NCI-H1092 treated with DMSO at 0.1 percent for 48 hours (cell line): Measurements from ENCODE around the gene PTPRM.
"Not testable (repeated sequence)": the region's sequence is repeated elsewhere in the genome, so short reads cannot be mapped to it uniquely, and the experiment has no call there.

Experiments used
- DNase-seq: peaks from one replicate; lab custom pipeline; 2025; lab: John Stamatoyannopoulos, UW

Gene PTPRM

DNA sequence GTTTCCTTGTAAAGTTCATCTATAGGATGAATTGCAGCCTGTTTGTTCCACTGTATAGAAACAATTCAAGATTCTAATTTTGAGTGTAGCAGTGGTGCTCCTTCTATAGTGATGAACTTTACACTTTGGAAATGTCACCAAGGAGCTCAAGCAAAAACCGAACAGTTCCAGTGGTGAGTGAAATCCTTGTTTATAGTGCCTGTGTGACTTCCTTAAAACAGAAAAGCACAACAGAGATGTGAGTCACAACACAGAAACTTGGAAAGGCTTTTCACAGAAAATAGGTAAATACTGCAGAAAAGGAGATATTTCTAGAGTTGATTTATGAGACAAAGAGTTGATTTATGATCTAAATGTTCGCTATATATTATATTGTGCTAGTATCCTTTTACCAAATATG is 482.0 kb downstream of the PTPRM start:
- DNase-seq: no peak

DNA sequence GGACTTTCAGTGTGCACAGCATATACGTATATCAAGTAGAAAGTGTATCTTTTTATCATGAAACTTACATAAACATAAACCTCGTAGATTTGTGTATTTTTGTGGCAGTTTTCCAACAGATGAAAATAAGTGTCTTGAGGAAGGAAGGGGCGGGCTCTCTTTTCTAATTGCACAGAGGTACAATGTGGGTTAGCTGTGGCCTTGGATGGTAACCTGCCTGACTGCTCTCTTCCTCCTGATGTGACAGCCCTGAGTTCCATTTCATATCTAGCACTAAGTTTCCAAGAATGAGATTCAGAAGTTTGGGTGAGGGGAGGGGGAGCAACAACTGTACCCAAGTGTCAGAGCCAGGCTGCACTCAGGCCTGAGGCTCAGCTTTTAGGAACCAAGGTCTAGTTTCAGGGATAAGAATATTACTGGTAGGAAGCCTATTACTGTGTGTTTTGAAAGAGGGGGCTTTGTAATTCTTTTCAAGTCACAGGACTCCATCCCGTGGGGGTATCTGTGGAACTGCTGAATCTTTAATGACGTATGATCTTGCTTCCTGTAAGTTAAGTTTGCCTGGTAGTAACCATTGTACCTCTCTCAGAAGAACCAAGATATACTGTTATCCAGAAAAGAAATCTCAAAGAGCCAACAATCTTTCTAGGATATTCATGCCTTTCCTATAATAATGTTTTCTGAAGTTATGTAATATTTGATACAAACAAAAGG is 483.7 kb downstream of the PTPRM start:
- no peak for DNase-seq

DNA sequence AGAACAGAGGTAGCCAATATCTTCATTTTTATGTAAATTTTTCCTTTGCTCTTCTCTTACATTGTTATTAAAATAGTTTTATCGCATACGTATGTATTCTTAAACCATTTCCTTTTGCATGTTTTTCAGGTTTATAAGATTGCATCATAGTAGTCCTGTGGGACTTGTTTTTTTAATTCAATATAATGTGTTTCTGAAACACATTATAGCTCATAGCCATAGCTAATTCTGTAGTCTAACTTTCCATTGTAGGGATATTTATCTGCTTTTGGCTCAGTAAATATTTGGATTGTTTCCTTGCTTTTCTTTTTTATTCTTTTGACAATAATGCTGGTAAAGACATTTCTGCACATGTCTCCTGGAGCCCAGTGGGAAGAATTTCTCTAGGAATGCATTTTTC is 484.3 kb downstream of the PTPRM start:
- no peak for DNase-seq

DNA sequence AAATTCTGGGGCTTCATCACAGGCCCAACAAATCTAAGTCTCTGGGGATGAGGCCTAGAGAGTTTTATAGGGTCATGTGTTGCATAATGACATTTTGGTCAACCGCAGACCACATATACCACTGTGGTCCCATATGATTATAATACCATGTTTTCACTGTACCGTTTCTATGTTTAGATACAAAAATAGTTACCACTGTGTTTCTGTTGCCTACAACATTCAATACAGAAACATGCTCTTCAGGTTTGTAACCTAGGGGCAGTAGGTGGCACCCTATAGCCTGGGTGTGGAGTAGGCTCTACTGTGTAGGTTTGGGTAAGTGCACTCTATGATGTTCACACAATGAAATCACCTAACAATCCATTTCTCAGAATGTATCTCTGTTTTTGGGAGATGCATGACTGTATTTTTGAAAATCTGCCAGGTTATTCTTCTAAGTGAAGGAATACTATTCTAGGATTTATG is 485.2 kb downstream of the PTPRM start:
- no peak for DNase-seq

DNA sequence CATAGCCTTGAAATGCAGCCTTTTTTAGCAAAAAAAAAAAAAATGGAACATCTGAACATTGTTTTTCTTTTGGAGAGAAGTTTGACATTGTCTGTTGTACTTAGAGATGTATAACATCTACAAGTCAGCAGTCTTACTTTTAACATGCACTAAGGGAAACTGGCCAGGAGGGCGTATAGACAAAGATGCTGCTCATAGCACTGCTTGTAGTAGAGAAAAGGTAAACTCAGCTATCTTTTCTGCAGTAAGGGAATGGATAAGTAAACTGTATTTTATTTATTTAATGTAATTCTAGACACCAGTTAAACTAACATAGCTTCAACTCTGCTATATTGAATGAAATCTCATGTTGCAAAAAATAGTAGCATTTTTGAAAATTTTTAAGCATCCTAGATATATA is 489.6 kb downstream of the PTPRM start:
- DNase-seq: no peak

DNA sequence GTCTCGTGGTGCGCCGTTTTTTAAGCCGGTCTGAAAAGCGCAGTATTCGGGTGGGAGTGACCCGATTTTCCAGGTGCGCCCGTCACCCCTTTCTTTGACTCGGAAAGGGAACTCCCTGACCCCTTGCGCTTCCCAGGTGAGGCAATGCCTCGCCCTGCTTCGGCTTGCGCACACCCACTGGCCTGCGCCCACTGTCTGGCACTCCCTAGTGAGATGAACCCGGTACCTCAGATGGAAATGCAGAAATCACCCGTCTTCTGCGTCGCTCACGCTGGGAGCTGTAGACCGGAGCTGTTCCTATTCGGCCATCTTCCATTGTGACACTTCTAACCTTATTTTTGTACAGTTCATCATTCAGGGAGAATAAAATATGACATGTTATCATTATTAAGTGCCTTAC is 496.0 kb downstream of the PTPRM start:
- DNase-seq: not testable (repeated sequence)

DNA sequence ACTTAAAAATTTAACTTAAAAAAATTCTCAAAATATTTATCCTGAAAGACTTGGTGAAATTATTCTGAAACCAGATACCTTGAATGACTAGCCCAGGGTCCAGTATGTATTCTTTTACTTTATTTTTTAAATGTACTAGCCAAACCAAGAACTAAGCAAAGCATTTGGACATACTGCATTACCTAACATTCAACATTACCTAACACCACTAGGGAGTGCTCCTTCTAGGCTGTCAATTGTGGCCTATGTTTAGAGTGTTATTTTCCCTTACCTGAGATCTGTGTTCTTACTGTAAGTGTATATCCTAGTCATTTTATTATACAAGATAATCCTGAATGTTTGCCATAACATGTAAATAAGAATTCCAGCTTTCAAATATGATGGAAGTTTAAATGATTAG is 496.6 kb downstream of the PTPRM start:
- DNase-seq: no peak

DNA sequence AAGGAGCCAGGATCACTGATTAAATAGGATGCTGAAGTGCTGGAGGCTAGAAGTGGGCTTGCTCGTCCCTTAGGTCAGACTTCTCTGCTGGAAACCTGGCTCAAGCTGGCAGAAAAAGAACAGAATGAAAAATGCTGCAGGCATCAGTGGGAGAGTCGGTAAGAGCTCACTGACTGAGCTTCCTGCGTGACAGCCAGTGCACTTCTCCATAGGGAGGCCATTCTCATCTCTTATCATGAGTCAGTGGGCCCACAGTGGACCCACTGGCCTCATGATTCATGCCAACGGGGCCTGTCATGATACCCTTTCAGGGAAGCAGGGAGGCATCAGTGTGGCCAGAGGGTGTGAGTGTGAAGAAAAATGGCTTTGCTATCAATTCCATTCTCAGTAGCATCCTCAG is 498.2 kb downstream of the PTPRM start:
- no peak for DNase-seq

DNA sequence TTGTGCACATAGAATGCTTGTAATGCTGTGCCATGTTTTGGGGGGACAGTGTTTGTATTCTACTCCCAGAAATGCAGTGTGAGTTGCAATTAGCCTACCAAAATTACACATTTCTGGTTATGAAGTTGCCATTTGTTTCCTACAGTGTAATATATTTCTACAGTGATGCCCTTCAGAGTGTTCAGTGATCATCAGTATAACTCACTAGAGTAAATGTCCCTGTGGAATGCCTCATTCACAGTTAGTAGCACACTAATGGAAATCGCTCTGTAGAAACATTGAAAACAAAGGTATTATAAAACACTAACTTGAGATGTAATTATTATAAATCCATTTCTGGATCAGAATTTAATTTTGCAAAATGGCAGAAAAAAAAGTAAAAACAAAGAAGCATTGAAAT is 498.7 kb downstream of the PTPRM start:
- no peak for DNase-seq

DNA sequence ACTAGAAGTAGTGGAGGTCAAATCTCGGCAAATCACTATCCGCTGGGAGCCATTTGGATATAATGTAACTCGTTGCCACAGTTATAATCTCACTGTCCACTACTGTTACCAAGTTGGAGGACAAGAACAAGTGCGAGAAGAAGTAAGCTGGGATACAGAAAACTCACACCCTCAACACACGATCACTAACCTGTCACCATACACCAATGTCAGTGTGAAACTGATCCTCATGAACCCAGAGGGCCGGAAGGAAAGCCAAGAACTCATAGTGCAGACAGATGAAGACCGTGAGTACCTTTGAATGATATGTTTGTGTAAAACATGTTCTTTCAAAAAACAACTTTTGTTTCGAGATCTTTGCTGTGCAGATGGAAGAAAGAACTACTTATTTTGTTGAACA is 502.6 kb downstream of the PTPRM start:
- DNase-seq: no peak

DNA sequence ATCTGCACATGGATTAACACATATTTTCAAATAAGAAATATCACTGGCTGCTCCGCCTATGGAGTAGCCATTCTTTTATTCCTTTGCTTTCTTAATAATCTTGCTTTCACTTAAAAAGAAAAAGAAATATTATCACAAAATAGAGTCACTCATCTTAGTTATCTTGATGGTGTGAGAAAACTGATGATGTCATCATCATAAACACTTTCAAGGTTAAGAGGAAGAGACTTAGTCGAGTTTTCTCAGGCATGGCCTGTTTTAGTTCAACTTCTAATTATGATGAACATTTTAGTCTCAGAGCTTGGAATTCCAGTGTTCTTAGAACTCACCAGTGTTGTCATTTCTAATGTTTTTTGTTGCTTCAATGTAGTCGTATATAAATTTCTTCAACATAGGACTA is 506.1 kb downstream of the PTPRM start:
- DNase-seq: no peak

DNA sequence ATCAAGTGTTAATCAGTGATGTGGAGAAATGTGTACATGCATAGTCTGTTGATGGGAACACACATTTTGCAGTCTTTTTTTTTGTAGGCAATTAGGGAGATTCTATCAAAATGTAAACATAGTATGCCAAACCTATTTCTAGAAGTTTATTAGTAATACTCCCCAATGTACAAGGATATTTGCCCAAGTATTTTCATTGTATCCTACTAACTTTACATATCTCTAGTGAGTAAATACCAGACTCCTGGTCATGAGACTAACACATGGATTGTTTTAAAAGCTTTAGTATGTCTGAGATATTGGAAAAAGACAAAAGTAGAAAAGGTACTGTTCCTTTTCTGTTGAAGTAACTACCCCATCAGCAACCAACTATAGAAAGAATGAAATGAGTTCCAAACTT is 513.0 kb downstream of the PTPRM start:
- no peak for DNase-seq

DNA sequence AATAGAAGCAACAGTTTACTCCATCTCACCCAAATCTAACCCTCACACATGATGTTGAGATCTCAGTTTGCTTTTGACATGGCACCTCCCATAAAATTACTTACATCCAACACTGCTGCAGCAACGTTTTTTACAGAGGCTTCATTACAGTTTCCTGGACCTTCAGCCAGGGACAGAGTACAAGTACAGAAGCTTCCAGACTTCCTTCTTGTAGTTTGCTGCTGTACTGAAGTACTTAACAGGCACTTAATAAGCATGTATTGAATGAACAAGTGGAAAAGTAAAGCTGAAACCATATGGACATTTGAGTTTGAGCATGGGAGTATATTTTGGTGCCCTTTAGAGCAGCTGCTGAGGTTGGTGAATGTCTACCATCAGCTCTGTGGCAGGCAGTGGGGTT is 514.2 kb downstream of the PTPRM start:
- DNase-seq: no peak

DNA sequence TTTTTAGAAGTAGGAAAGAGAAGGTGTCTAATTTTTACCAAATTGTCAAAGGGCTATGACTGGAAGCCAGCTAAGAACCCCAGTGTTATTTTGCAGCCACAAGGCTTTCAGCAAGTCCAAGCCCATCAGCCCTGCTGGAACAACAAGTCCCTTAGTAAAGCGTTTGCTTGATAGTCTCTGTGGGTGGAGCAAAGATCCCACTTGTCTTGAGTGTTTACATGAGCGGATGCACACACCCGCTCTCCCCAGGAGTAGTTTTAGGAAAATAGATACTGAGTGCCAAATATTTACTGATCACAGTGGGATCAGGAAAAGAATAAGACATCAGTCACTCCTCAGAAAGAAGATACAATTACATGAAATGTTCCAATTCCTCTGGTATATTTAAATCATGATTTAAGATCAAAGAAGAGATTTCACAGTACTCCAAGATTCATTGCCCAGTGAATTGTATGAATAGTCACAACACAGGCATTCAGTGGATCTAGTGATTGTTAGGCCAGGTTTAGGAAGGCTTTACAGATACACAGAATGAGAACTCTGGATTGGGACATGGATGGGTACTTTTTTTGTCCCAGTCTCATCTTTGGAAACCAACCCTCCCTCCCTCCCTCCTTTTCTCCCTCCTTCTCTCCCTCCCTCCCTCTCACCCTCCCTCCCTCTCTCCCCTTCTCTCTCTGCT is 514.9 kb downstream of the PTPRM start:
- DNase-seq: peak; percentile 17

DNA sequence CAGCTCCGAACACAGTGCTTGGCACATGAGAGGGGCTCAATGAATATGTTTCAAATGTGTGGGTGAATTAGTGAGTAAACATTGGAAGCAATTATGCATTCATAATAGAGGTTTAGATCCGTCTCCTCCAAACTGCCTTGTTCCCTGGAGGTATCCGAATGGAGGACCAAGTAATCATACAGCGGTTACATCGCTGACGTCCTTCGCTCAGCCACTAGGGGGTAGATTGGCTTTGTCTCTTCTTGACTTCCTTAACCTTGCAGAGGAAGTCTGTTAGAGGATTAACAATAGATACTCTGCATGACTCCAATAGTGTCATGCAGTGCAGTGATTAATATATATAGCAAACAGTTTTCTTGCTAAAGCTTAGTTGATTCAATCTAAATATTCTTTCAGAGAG is 517.0 kb downstream of the PTPRM start:
- DNase-seq: peak; percentile 9

DNA sequence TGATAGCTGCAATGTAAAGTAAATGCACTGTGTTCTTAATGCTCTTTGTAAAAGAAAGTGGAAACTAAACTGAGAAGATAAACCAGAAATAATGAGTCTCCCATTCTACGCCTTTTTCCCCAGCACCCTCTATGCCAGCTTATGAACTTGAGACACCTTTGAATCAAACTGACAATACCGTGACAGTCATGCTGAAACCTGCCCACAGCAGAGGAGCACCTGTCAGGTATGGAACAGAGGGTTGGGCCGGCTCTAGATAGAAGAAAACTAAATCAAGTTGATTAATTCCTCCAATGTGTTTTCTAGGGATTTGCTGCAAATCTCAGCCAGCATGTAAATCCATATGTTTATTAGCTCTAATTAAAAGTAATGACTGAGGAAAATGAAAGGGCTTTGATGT is 521.5 kb downstream of the PTPRM start:
- DNase-seq: no peak

DNA sequence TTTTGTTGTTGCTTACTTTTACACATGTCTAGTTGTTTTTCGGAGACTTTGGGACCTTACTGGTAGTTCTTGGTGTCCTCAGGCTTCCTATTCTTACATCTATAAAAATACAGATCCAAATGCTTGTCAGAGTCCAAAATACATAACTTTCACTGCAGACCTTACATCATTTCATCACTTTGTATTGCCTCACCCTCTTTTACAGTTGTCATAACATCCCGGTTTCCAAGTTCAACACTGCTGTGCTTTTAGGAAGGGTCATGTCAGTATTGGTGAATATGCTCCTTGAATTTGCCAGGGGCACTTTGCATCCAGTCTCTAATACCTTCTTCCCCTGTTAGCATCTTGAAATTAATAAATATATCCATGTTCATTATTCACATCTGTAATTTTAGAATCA is 523.9 kb downstream of the PTPRM start:
- no peak for DNase-seq

DNA sequence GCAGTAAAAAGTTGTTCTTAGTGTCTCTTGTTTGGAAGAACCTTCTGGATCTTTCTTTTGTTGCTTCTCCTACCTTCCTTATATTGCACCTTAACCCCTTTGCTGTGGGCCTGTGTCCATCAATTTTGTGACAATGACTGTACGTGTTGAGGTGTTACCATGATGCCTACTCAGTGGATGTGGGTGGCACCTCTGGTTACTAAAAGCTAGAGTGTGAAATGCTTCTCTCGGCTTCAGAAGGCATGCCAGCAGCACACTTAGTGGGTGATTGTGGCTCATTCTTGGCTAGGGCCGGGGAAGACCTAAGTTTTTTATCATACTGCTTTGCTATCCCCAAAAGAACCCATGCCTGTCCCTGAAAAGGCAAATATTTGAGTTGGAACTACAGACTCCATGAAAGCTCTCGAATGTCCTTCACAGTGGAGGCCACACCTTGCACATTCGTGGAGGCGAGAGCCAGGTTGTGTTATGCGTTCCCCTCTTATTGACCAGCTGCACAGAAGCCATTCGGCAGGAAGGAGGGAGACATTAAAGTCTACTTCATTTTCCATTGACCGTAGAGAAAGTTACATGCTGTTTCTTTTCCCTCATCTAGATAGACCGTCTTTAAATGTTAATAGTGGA is 528.9 kb downstream of the PTPRM start:
- DNase-seq: no peak

DNA sequence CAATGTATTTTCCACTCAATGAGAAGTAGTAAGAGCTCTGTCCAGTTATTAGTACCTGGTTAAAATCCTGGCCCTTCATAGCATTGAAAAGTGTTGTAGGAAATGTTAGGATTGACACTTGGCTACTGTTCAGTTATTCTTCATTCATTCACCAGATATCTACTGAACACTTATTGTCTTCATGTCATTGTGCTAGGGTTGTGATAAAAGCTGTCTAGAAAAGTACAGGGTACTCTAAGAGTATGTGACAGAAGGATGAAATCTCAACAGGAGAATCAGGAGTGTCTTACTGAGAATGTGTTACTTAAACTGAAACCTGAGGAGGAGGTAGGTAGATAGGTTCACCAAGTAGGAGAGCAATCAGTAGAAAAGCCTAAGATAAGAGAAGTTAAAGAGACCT is 530.3 kb downstream of the PTPRM start:
- DNase-seq: no peak

DNA sequence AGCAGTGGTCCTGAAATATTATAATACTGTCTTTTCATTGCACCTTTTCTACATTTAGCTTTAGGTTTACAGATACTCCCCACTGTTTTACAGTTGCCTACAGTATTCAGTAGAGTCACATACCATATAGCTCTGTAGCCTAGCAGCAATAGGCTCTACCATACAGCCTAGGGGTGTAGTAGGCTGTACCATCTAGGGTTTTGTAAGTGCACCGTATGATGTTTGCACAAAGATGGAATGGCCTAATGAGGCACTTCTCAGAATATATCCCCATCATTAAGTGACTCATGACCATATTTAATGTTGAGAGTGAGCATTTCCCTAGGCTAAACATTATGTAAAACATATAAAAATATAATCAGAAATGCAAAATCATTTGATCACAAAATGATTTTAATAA is 530.8 kb downstream of the PTPRM start:
- DNase-seq: no peak

DNA sequence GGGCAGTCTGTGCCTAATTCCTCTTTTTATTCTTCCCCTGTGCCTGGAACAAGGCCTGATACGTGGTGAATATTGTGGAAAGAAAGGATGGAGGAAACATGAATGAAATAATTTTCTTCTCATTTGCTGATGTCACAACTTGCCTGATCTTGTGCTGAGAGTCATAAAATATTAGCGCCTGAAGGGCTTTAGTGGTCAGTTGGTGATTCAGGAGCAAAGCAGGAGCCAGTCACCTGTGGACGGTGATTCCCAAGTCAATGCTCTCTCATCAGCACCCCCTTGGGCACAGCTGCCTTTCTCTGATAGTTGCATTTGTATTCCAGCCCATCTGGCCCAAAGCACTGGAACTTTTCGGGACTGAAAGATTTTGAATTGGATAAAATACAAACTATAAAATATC is 539.5 kb downstream of the PTPRM start:
- no peak for DNase-seq

DNA sequence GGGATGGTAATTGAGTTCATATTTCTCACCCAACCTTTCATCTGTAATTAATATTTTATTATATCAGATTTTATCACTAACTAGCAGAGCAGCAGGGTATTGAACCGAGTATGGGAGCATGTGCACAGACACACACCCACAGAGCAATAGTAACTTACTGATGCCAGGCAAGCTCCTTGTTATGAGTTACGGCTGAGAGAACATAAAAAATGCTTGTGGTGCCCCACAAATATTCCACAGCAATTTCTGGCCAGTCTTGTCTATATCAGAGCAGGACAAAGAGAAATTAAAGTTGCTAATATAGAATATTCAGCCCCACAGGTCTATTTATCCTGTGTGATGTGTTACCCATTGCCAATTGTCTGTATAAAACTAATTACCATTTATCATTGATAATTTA is 540.3 kb downstream of the PTPRM start:
- DNase-seq: no peak

DNA sequence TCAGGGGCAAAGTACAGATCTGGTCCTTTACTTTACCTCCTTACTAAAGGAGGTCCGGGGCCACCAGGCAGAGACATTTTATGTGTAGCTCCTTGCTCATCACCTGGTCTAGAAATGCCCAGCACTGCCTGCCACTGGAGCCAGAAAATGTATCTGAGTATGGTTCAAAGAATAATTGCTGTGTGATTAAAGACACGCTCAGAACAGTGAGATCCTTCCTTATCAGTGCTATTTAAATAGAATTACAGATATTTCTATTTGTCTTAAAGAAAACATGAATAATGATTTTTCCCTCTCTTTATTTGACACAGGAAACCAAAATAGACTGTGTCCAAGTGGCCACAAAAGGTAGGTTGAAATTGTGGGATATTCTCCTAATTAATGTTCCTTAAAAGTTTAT is 547.4 kb downstream of the PTPRM start:
- DNase-seq: no peak
